Motor neuron (in vitro differentiated cells): ENCODE results near the gene PRKD3. TPM values are rescaled to one million over a fixed set of nuclear protein-coding genes. Genes with fewer than 3 reads are reported as not detected.

ENCODE experiments used
- ATAC-seq, 8 experiments: fragments of 200-7000 bp; cut with Tn5 transposase; replicated peaks in 6 of 8; 2 replicates each; pipeline ENCODE4 v1.8.0; 2021; ENCODE audit warnings: mild to moderate bottlenecking in 8 of 8, moderate library complexity in 8 of 8
- H3K27ac ChIP-seq, 2 donors: fragments of 250-450 bp; sonication (Bioruptor Pico); 2 replicates each; pipeline ENCODE4 v1.9.0; 2021; ENCODE audit warnings: antibody characterized with exemption in 2 of 2, mild to moderate bottlenecking in 2 of 2, moderate library complexity in 1 of 2
- H3K4me1 ChIP-seq, 2 donors: fragments of 250-450 bp; sonication (Bioruptor Pico); replicated peaks in 1 of 2; 2 replicates each; pipeline ENCODE4 v1.6.1; 2021; ENCODE audit warnings: antibody characterized with exemption in 2 of 2, mild to moderate bottlenecking in 2 of 2, moderate library complexity in 1 of 2
- H3K4me3 ChIP-seq, 5 donors: fragments of 250-450 bp; sonication (Bioruptor Pico); 2 replicates each; pipeline ENCODE4 v1.9.0; 2021; ENCODE audit warnings: antibody characterized with exemption in 5 of 5, mild to moderate bottlenecking in 5 of 5, moderate library complexity in 4 of 5
- WGBS, 10 experiments: fragments of 450-650 bp; shearing (Covaris generic); methylation state at CpG; one replicate each; pipeline ENCODE4 v1.0.0; 2022; 5-methylcytosine and 5-hydroxymethylcytosine counted together
- in situ Hi-C, 9 experiments: fragments of 400-800 bp; cut with MboI; loops; one replicate each; pipeline ENCODE4 v1.15.0; 2021; ENCODE audit warnings: low sequenced_read_pairs in 9 of 9, low pct_unique_long_range_greater_than_20kb in 2 of 9; ENCODE audit not compliant: unreplicated experiment in 9 of 9
- total RNA-seq, 8 experiments: library from RNA; unstranded; fragments of 300-600 nt; gene quantifications; 2 replicates each; pipeline versions ENCODE4 v1.2.3 to v1.2.4, GENCODE V29; 2022

Gene PRKD3
- total RNA-seq, 8 experiments from 2014 or later, result 8.1 to 42.3 (median 22.9) TPM

DNA sequence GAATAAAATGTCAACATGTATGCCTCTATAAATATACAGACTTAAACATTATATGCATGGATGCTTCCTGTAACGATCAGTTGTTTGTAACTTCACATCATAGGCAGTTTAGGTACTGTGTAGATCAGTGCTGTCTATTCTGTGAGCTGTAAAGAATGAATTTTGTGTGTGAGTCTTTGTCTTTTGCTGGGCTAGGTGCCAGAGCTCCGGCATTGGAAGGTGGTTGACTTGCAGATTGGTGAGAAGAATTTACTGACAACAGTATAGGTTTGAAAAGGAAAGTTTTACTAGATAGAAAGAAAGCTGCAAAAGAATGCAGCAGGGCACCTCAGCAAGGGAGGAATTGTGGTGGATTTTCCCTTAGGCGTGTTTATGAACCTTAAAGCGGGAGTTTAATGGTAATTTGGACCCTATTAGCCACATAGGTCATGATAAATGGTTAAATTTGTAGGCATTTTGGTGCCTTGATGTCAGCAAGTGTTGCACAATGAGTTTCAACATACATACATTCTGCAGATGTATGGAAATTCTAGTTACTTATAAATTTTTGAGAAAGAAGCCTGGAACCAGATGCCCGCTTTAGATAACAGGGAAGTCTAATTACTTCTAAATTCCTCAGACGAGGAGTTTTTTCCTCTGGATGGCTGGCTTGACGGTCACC is 13.1 kb upstream of the PRKD3 start:
- Histone ChIP-seq H3K4me1 (no peaks in the 10 kb centered on the region), H3K4me3 (no peak overlapping the region), H3K27ac (no peak overlapping the region)
- peak in 1 of 8 experiments; percentile 75 for ATAC-seq
- 47 to 100% (median 88%) methylated on average over 2 to 7 of the region's 7 CpGs; no CpG with 5 or more reads in 1 of the 10 experiments for WGBS, 10 experiments
- in situ Hi-C loops, result no loop called here

- in situ Hi-C loops, result no loop called here
- no peak overlapping the region for H3K27ac ChIP-seq
- no peak overlapping the region for H3K4me3 ChIP-seq
- no peak for ATAC-seq
- WGBS, 10 experiments, result 57 to 100% (median 90%) methylated on average over 1 to 2 of the region's 2 CpGs; no CpG with 5 or more reads in 1 of the 10 experiments
- no peaks in the 10 kb centered on the region for H3K4me1 ChIP-seq
Measured at GRCh38 chr2:37335604-37336003, 11.0 kb upstream of the PRKD3 start.

DNA sequence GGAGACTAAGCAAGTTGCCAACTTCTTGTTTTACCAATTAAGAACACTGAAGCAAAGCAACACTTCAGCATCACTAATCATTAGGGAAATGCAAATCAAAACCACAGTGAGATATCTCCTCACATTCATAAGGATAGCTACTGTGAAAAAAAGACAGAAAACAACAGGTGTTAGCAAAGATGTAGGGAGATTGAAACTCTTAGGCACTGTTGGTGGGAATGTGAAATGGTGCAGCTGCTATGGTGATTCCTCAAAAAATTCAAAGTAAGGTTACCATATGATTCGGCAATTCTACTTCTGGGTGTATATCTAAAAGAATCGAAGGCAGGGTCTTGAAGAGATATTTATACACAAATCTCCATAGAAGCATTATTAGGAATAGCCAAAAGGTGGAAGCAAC is 8.6 kb upstream of the PRKD3 start:
- ATAC-seq, result no peak
- Histone ChIP-seq H3K4me3 (no peak overlapping the region), H3K4me1 (no peaks in the 10 kb centered on the region), H3K27ac (no peak overlapping the region)
- WGBS, 10 experiments, result 35 to 95% (median 59%) methylated on average over 1 to 2 of the region's 2 CpGs; no CpG with 5 or more reads in 2 of the 10 experiments
- in situ Hi-C loops, result no loop called here

- in situ Hi-C loops, result no loop called here
- H3K4me3 ChIP-seq, result no peak overlapping the region
- no peak overlapping the region for H3K27ac ChIP-seq
- 80 to 100% (median 100%) methylated on average over 1 to 3 of the region's 3 CpGs; no CpG with 5 or more reads in 1 of the 10 experiments for WGBS, 10 experiments
- no peaks in the 10 kb centered on the region for H3K4me1 ChIP-seq
- no peak for ATAC-seq
Measured at GRCh38 chr2:37332560-37332959, 7.9 kb upstream of the PRKD3 start.

GRCh38 chr2:37330681-37331080 is 6.0 kb upstream of the PRKD3 start:
- Histone ChIP-seq H3K4me1 (no peaks in the 10 kb centered on the region), H3K27ac (no peak overlapping the region), H3K4me3 (no peak overlapping the region)
- in situ Hi-C loops, result no loop called here
- ATAC-seq, result no peak

GRCh38 chr2:37326866-37327634 is 2.4 kb upstream of the PRKD3 start:
- Histone ChIP-seq H3K4me1 (peaks cover 5 to 9% of the 10 kb centered on the region in 2 donors), H3K4me3 (no peak overlapping the region), H3K27ac (no peak overlapping the region)
- in situ Hi-C loops, result no loop called here
- no peak for ATAC-seq
- WGBS, 10 experiments, result 40 to 95% (median 82%) methylated on average over 1 to 8 of the region's 8 CpGs

GRCh38 chr2:37326285-37326684 is 1.7 kb upstream of the PRKD3 start:
- 0 to 57% (median 27%) methylated on average over 1 to 2 of the region's 2 CpGs for WGBS, 10 experiments
- in situ Hi-C loops, result no loop called here
- ATAC-seq, result peak in 3 of 8 experiments; percentile 7 to 10 (median 7)
- Histone ChIP-seq H3K4me3 (no peak overlapping the region), H3K4me1 (peaks cover 5 to 11% of the 10 kb centered on the region in 2 donors), H3K27ac (no peak overlapping the region)

GRCh38 chr2:37325625-37326071 is 1.0 kb upstream of the PRKD3 start:
- 84 to 100% (median 94%) methylated on average over 3 to 9 of the region's 12 CpGs; no CpG with 5 or more reads in 2 of the 10 experiments for WGBS, 10 experiments
- peak overlapping the region in 3 of 5 donors; percentile 70 to 90 (median 71) for H3K4me3 ChIP-seq
- peaks cover 5 to 11% of the 10 kb centered on the region in 2 donors for H3K4me1 ChIP-seq
- no peak for ATAC-seq
- H3K27ac ChIP-seq, result no peak overlapping the region
- in situ Hi-C loops, result no loop called here

DNA sequence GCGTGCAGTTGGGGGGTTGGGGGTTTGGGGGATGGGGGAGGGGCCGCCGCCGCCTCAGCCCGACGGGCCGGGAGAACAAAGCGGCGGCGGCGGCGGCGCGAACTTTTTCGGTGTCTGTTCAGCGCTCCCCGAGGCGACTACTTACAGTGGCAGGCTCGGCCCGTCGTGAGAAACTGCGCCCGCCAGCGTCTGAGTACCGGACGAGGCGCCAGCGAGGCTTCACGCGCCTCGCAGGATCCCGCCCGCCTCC is 172 bp downstream of the PRKD3 start:
- Histone ChIP-seq H3K27ac (peak overlapping the region in 1 of 2 donors; percentile 44), H3K4me3 (peak overlapping the region; percentile 70 to 90 (median 85)), H3K4me1 (peaks cover 5 to 11% of the 10 kb centered on the region in 2 donors)
- ATAC-seq, result peak in 5 of 8 experiments; percentile 84 to 93 (median 92)
- whole genome bisulfite sequencing, 10 experiments, result no CpG with 5 or more reads among the region's 33 CpGs
- in situ Hi-C loops, result no loop called here

DNA sequence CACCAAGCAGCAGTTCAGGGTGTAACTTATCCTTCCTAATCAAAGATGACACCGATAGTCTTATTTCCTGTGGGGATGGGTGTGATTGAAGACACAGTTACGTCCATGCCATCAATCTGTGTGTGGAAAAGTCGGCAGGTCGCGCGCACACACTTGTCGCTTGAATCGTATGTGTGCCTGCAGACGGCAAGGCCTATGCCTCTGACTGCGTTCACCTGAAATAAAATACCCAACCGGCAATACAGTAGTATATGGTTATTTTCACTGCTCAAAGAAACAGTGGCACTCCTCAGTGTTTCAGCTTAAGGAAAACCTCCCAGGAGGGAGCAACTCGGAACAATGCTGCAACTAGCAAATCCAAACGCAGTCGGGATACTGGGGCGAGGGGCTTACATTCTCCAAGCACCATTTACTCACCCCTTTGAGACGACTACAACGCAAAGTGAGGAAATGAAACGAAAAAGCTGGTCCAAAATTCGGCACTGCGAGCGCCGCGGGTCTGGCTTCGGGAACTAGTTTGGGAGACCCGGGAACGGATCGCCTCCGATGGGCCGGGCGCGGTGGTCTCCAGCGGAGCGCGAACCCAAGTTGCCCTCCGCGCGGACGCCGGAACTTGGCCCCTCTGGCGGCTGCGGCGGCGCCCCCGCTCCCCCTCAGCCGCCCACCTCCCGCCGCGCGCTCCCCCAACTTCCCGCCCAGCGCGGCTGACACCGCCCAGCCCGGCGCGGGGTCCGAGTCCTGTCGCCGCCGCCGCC is 675 bp downstream of the PRKD3 start:
- peak; percentile 6 to 54 (median 46) for ATAC-seq
- H3K4me3 ChIP-seq, result peak overlapping the region; percentile 70 to 90 (median 85)
- 0 to 3% (median 0%) methylated on average over 1 to 23 of the region's 61 CpGs; no CpG with 5 or more reads in 2 of the 10 experiments for WGBS, 10 experiments
- in situ Hi-C loops, result no loop called here
- H3K27ac ChIP-seq, result no peak overlapping the region
- H3K4me1 ChIP-seq, result peaks cover 5 to 11% of the 10 kb centered on the region in 2 donors

- Histone ChIP-seq H3K4me1 (peaks cover 10 to 11% of the 10 kb centered on the region in 2 donors), H3K4me3 (peak overlapping the region; percentile 70 to 90 (median 85)), H3K27ac (no peak overlapping the region)
- no peak for ATAC-seq
- 0 to 17% (median 3%) methylated on average over 5 to 12 of the region's 13 CpGs for WGBS, 10 experiments
- in situ Hi-C loops, result no loop called here
Measured at GRCh38 chr2:37323176-37323780, 1.4 kb downstream of the PRKD3 start.

DNA sequence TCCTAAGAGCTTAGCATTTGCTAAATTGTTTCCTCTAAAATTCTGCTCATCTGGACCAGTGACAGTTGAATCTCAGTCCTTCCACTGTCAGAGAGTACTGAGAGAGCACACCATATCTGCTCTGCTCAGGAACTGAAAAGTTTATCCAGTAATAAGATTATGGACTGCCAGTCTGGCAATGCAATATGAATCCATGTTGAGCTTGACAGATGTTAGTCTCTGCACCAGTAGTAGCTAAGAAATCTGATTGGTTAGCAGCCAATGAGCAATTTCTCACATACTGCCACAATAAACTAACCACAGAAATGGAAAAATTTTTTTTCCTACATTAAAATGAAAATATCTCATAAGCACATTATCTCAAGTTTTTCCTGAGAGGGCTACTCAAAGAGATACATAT is 2.3 kb downstream of the PRKD3 start:
- Histone ChIP-seq H3K4me3 (no peak overlapping the region), H3K27ac (no peak overlapping the region), H3K4me1 (peaks cover 11% of the 10 kb centered on the region in 2 donors)
- ATAC-seq, result no peak
- in situ Hi-C loops, result no loop called here
